ENCODE measurements around the gene SYNM.

The SYNM gene

GRCh38 chr15:99086327-99086667, 18.6 kb upstream of the SYNM start:
- no peak for DNase-seq

GRCh38 chr15:99087405-99087943, 17.4 kb upstream of the SYNM start:
- DNase-seq = no peak

GRCh38 chr15:99090011-99090699, 14.7 kb upstream of the SYNM start:
- no peak for DNase-seq

- DNase-seq = no peak
These were observed 13.9 kb upstream of the SYNM start for GRCh38 chr15:99090938-99091337.

- no peak for DNase-seq
These were observed 12.2 kb upstream of the SYNM start for GRCh38 chr15:99092554-99093172.

GRCh38 chr15:99095626-99096025, 9.3 kb upstream of the SYNM start:
- no peak for DNase-seq

- DNase-seq = no peak
These were observed 8.5 kb upstream of the SYNM start for GRCh38 chr15:99096173-99096893.

- DNase-seq = no peak
These were observed 7.9 kb upstream of the SYNM start for GRCh38 chr15:99096894-99097426.

GRCh38 chr15:99097441-99098410, 7.2 kb upstream of the SYNM start:
- no peak for DNase-seq

- no peak for DNase-seq
These were observed 6.5 kb upstream of the SYNM start for GRCh38 chr15:99098426-99098825.

GRCh38 chr15:99098991-99099390, 5.9 kb upstream of the SYNM start:
- no peak for DNase-seq

- no peak for DNase-seq
These were observed 5.2 kb upstream of the SYNM start for GRCh38 chr15:99099661-99100060.

GRCh38 chr15:99100245-99101173, 4.4 kb upstream of the SYNM start:
- peak; percentile 4 for DNase-seq

- no peak for DNase-seq
These were observed 3.4 kb upstream of the SYNM start for GRCh38 chr15:99101501-99101900.

- no peak for DNase-seq
These were observed 2.3 kb upstream of the SYNM start for GRCh38 chr15:99102332-99103235.

- no peak for DNase-seq
These were observed 1.6 kb upstream of the SYNM start for GRCh38 chr15:99103279-99103678.

GRCh38 chr15:99105514-99106341, 848 bp downstream of the SYNM start:
- DNase-seq = no peak

GRCh38 chr15:99106417-99107220, 1.7 kb downstream of the SYNM start:
- no peak for DNase-seq

Data from DMS153 (cell line).